ENCODE data around the gene PTK7.

The PTK7 gene

DNA sequence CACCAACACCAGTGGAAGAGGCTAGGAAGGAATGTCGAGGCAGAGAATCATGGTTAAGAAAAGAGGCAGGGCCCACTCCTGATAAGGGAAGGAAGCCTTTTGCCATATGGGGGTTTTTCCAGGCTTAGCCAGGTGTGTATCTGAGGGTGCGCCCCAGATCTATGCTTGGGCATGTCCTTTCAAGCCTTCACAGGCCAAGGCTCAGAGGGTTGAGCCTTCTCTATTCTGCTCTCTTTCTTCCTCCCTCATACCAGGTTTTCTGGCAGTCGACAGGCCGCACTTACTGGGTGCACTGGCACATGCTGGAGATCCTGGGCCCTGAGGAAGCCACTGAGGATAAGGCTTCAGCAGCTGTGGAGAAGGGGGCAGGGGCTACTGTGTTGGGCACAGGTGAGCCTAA lies 110.6 kb downstream of the PTK7 start:
- no peak overlapping the region for H3K4me3 ChIP-seq (ENCODE audit: low read depth, low read length)
- TF ChIP-seq CTCF (IDR thresholded peaks at IDR 0.05; ENCODE audit: low read depth, low read length, missing control alignments), result no peak
- DNase-seq (ENCODE audit: low read depth), result no peak

DNA sequence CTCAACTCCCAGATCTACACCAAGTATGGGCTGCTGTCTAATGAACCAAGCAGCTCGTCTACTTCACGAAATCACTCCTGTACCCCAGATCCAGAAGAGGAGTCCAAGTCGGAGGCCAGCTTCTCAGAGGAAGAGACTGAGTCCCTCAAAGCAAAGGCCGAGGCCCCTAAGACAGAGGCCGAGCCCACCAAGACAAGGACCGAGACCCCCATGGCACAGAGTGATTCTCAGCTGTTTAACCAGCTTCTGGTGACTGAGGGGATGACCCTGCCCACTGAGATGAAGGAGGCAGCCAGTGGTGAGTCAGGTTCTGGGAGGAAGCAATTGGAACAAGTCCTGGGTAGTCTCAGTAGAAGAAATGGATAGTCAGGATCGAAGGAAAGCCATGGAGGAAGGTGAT lies 111.7 kb downstream of the PTK7 start:
- no peak overlapping the region for H3K4me3 ChIP-seq (ENCODE audit: low read depth, low read length)
- TF ChIP-seq CTCF (IDR thresholded peaks at IDR 0.05; ENCODE audit: low read depth, low read length, missing control alignments), result no peak
- no peak for DNase-seq (ENCODE audit: low read depth)

DNA sequence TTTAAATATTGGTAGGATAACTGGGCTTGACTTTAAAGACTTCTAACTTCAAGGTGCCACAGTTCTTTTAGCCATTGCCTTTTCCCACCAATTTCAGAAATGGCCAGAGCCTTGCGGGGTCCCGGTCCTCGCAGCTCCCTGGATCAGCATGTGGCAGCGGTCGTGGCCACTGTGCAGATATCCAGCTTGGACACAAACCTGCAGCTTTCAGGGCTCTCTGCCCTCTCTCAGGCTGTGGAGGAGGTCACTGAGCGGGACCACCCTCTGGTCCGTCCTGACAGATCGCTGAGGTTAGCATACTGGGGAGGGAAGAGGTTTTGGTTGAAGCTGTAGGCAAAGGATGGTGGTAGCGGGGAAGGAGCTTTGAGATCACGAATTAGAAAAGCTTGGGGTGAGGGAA lies 112.3 kb downstream of the PTK7 start:
- TF ChIP-seq CTCF (IDR thresholded peaks at IDR 0.05; ENCODE audit: low read depth, low read length, missing control alignments), result no peak
- DNase-seq (ENCODE audit: low read depth), result no peak

DNA sequence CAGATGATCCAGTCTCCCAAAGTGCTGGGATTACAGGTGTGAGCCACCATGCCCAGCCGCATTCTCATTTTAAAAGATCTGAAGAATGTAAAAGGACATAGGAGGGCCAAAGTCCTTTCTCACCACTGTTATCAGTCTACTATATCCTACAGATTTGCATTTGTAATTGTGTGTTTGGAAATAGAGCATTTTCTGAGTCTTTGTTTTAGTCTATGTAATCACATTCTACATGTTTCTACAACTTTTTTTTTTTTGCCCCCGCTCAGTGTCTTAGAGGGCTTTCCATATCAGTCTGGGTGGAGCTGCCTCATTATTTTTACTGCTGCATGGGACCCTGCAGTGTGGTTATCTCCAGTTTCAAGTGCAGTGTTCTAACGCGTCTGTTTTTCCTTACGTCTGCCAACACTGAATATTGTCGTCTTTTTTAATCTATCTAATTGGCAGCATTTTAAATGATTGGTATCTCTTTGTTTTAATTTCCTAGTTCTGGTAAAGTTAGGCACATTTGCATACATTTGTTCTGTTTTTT lies 113.7 kb downstream of the PTK7 start:
- no peak for TF ChIP-seq CTCF (IDR thresholded peaks at IDR 0.05; ENCODE audit: low read depth, low read length, missing control alignments)
- DNase-seq (ENCODE audit: low read depth), result no peak
- no peak overlapping the region for H3K4me3 ChIP-seq (ENCODE audit: low read depth, low read length)

More for the DNA sequence above, 112.3 kb downstream of the PTK7 start:
- no peak overlapping the region for H3K4me3 ChIP-seq (ENCODE audit: low read depth, low read length)

DNA sequence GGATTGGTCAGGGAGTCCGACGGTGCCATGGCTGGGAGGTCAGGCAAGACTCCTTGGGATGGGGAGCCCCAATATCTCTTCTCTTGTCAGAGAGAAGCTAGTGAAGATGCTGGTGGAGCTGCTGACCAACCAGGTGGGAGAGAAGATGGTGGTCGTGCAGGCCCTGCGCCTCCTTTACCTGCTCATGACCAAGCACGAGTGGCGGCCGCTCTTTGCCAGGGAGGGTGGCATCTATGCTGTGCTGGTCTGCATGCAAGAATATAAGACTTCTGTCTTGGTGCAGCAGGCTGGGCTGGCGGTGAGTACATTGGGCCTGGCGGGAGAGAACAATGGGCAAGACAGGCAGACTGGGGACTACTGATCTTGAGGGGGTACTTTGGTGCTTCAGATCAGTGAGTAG lies 116.8 kb downstream of the PTK7 start:
- H3K4me3 ChIP-seq (ENCODE audit: low read depth, low read length), result no peak overlapping the region
- no peak for DNase-seq (ENCODE audit: low read depth)
- no peak for TF ChIP-seq CTCF (IDR thresholded peaks at IDR 0.05; ENCODE audit: low read depth, low read length, missing control alignments)

GRCh38 chr6:43193929-43194328 lies 117.8 kb downstream of the PTK7 start:
- no peak for TF ChIP-seq CTCF (IDR thresholded peaks at IDR 0.05; ENCODE audit: low read depth, low read length, missing control alignments)
- DNase-seq (ENCODE audit: low read depth), result no peak
- no peak overlapping the region for H3K4me3 ChIP-seq (ENCODE audit: low read depth, low read length)

DNA sequence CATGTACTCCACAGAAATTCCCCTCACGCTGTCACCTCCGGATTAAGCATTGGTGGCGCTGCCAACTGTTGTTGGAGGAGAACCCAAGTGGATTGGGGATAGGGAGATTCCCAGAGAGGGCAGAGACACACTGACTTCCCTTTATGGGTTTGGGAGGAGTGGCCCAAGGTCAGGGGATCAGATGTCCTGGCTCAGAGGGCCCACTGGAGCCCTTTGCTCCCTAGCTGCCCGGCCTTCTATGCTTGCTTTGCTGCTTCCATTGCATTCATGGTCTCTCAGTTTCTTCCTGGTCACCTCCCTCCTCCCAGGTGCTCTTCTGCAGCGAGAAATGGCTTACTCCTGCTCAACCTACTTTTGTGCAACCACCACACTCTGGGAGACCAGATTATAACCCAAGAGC lies 120.2 kb downstream of the PTK7 start:
- DNase-seq (ENCODE audit: low read depth), result no peak

More for the DNA sequence above, 120.2 kb downstream of the PTK7 start:
- H3K4me3 ChIP-seq (ENCODE audit: low read depth, low read length), result no peak overlapping the region
- TF ChIP-seq CTCF (IDR thresholded peaks at IDR 0.05; ENCODE audit: low read depth, low read length, missing control alignments), result no peak

Data from GM12864 (cell line).